Right ventricle myocardium inferior (tissue), 1 donor: Measurements from ENCODE around the gene SUPT5H. TPM values are rescaled to one million over a fixed set of nuclear protein-coding genes. Genes with fewer than 3 reads are reported as not detected.

ENCODE experiments used
- ATAC-seq: fragments of 200-7000 bp; cut with Tn5 transposase; one replicate; pipeline ENCODE4 v1.9.1; 2020; ENCODE audit warnings: mild to moderate bottlenecking, moderate library complexity
- DNase-seq: peaks from one replicate; pipeline ENCODE4 v3.0.0; 2021; ENCODE audit errors: missing footprints
- intact Hi-C: fragments of 100-400 bp; cut with DNase I; formaldehyde crosslinking; loops from one replicate; pipeline ENCODE4 v1.11.0; 2022
- total RNA-seq: library from RNA; stranded (reverse); fragmentation: NEBNext Ultra II Directional; extraction: Animal tissue kit (Norgen Biotek cat#: 25700); gene quantifications from one replicate; pipeline ENCODE4 v1.2.1, GENCODE V29; 2021
- donor health status: DM: no; HTN: yes; CAD: no; lungs with severe emphysema.

SUPT5H gene
- total RNA-seq, 1 donor from 2014 or later = 80.6 TPM

GRCh38 chr19:39407660-39408391 lies 37.6 kb upstream of the SUPT5H start:
- intact Hi-C loops = no loop called here

GRCh38 chr19:39408392-39409207 lies 36.8 kb upstream of the SUPT5H start:
- intact Hi-C loops = no loop called here
- no peak for ATAC-seq
- no peak for DNase-seq

More at GRCh38 chr19:39407660-39408391, 37.6 kb upstream of the SUPT5H start:
- DNase-seq (peak; percentile 81), ATAC-seq (no peak)

DNA sequence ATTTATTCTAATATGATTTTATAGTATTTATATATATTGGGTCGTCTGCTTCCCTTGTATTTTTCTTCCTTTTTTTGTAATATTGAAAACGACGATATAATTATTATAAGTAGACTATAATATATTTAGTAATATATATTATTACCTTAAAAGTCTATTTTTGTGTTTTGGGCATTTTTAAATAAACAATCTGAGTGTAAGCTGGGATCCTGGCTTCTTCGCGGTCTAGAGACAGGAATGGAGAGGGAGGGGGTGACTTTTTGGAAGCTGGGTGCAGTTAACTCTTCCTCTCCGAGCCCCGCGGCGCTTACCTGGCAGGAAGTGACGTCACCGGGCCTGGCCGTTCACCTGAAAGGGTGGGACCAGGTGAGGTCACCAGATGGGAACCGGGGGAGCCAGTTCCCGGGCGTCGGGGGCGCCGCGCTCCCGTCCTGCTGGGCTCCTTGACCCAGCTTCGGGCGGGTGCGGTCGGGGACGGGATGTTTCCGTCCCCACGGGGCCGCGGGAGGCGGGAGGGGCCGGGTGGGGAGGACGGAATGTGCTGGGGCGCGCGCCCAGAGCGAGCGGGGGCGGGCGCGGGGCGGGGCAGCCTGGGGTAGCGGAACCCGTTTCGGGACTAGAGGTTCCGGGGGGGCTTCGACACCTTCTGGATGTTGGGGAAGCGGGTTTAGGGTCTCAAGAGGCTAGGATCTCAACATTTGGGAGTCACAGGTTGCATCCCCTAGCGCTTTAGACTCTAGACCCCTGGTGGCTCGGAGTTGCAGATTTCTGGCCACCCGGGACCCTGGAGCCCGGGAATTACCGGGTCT lies 36.0 kb upstream of the SUPT5H start:
- ATAC-seq = peak; percentile 49
- DNase-seq = peak; percentile 96
- intact Hi-C loops = loop anchor here (5.0 kb wide), 2 partner anchors 67 to 282 kb away; partner anchors contain the start of genes PAK4 and SAMD4B

- DNase-seq (peak; percentile 93), ATAC-seq (peak; percentile 36)
- intact Hi-C loops = loop anchor here (5.0 kb wide), 2 partner anchors 68 to 283 kb away; partner anchors contain the start of genes PAK4 and SAMD4B
Observed at GRCh38 chr19:39410017-39410830, 35.2 kb upstream of the SUPT5H start.

- ATAC-seq = no peak
- intact Hi-C loops = loop anchor here (1.0 to 5.0 kb wide), 3 partner anchors 13 to 283 kb away; partner anchors contain the start of genes PAK4 and SAMD4B
- DNase-seq = no peak
Observed at GRCh38 chr19:39410831-39411080, 34.6 kb upstream of the SUPT5H start.

- DNase-seq (peak; percentile 71), ATAC-seq (no peak)
- intact Hi-C loops = loop anchor here (1.0 to 5.0 kb wide), 3 partner anchors 14 to 284 kb away; partner anchors contain the start of genes PAK4 and SAMD4B
Observed at GRCh38 chr19:39411081-39411831, 34.1 kb upstream of the SUPT5H start.

GRCh38 chr19:39411832-39412099 lies 33.6 kb upstream of the SUPT5H start:
- ATAC-seq (peak; percentile 38), DNase-seq (peak; percentile 93)
- intact Hi-C loops = loop anchor here (1.0 to 5.0 kb wide), 5 partner anchors 8 to 284 kb away; partner anchors contain the start of genes PAK4, RPS16 and SAMD4B

DNA sequence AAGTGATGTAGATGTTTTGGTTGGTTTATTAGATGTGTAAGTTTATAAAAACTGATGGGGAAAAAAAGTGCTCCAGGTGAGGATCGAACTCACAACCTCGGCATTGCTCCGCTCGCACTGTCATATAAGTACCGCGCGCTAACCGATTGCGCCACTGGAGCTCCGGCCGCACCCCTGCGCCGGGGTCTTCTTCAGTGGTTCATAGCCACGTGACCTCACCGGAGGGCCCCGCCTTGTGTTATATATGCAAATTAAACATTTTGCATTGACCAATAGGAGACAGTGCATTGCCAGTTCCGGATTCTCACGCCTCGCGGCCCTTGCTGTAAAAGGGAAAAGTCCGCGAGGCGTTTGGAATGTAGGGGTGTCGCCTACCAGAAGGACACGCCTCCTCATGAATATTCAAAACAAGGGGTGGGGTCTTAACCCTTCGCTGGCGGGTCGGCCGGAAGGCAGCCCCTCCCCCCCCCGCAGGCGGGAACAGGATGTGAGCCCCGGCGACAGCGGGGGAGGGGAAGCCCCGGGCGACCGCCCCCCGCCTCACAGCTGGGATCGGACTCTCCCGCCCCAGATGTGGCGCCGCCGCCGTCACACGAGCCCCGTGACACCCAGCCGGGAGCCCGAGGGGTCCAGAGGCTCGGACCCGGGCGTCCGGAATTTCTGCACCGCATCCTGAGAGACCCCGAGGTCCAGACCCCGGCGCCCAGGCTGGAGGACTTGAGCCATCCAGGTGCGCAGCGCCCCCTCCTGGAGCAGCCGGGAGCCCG lies 33.1 kb upstream of the SUPT5H start, which contains the start of gene PLEKHG2:
PLEKHG2 (plus strand) TSS at position 570 of the 767 bp plus-strand sequence. CDS start 1,418 bp downstream, outside the sequence.
- intact Hi-C loops = loop anchor here (1.0 to 5.0 kb wide), 4 partner anchors 9 to 285 kb away; partner anchors contain the start of genes PAK4, RPS16 and SAMD4B
- DNase-seq (peak; percentile 98), ATAC-seq (peak; percentile 70)

DNA sequence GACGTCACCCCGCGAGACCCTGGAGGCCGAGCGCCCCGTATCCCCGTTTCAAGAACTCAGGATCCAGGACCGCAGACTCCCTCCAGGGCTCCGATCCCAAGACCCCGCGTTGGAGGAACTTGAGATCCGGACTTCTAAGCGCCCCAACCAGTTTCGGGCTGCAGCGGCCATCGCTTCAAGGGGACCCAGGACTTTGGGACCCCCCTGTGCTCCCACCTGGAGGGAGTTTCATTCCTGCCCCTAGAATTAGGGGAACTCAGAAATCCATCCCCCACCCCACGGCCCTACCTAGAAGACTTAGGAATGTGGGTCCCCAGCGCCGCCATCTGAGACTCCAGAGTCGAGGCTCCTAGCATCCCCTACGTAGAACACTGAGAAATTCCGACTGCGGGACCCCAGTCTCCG lies 32.5 kb upstream of the SUPT5H start:
- intact Hi-C loops = loop anchor here (1.0 to 5.0 kb wide), 4 partner anchors 10 to 286 kb away; partner anchors contain the start of genes PAK4, RPS16 and SAMD4B
- DNase-seq (no peak), ATAC-seq (no peak)

GRCh38 chr19:39413272-39413910 lies 32.0 kb upstream of the SUPT5H start:
- no peak for ATAC-seq

DNA sequence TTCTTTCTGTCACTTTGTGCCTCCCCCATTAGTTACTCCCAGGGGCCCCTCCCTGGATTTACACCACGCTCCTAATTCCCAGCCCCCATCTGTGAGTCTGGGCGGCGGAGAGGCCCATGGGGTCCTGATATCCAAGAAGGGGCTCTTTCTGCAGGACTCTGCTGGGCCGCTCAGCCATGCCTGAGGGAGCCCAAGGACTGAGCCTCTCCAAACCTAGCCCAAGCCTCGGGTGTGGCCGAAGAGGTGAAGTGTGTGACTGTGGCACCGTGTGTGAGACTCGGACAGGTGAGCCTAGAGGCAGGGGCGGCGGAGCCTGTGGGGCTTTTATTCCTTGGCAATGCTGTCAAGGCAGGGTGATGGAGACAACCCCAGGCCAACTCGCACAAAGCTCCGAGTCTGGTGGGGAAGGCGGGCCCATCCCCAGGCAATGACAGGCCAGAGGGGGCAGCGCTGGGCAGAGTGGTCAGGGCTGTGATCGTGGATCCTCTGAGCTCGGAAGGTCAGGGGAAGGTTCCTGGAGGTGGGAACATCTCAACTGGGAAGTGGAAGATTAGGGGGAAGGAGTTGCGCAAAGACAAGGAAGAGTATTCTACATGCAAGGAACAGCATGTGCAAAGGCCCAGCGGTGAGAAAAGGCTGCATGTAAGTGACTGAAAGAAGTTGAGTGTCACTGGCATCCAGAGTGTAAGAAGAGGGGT lies 31.3 kb upstream of the SUPT5H start:
- intact Hi-C loops = loop anchor here (2.0 to 5.0 kb wide), 3 partner anchors 21 to 287 kb away; partner anchors contain the start of genes PAK4, RPS16 and SAMD4B
- peak; percentile 60 for DNase-seq
- ATAC-seq = no peak

More at GRCh38 chr19:39413272-39413910, 32.0 kb upstream of the SUPT5H start:
- peak; percentile 87 for DNase-seq
- intact Hi-C loops = loop anchor here (2.0 to 5.0 kb wide), 3 partner anchors 21 to 286 kb away; partner anchors contain the start of genes PAK4, RPS16 and SAMD4B

GRCh38 chr19:39415111-39416046 lies 30.0 kb upstream of the SUPT5H start:
- ATAC-seq (no peak), DNase-seq (peak; percentile 58)
- intact Hi-C loops = no loop called here

GRCh38 chr19:39416152-39417120 lies 28.9 kb upstream of the SUPT5H start:
- ATAC-seq = no peak
- intact Hi-C loops = no loop called here
- peak; percentile 47 for DNase-seq
